ENCODE results near the gene TCERG1L.

The TCERG1L gene

GRCh38 chr10:131196176-131196885 is 115.2 kb downstream of the TCERG1L start:
- Histone ChIP-seq H3K9me3 (ENCODE audit: insufficient read depth, low read length) (no peaks in the 10 kb centered on the region), H3K9ac (ENCODE audit: low read length) (no peak overlapping the region), H3K27ac (ENCODE audit: low read depth, low read length) (no peak overlapping the region), H4K20me1 (ENCODE audit: low read depth, low read length) (no peaks in the 10 kb centered on the region), H3F3A (ENCODE audit: insufficient read depth) (no peaks in the 10 kb centered on the region), H2AFZ (ENCODE audit: low read depth, low read length, severe bottlenecking) (no peak overlapping the region), H3K9me2 (replicated peaks; ENCODE audit: insufficient read depth, low read length) (no peaks in the 10 kb centered on the region), H3K27me3 (ENCODE audit: low read length) (no peaks in the 10 kb centered on the region), H3K79me2 (ENCODE audit: insufficient read depth, low read length) (no peaks in the 10 kb centered on the region), H3K4me3 (ENCODE audit: insufficient read depth, low read length, poor library complexity, severe bottlenecking) (no peak overlapping the region), H3K36me3 (ENCODE audit: low read length) (no peaks in the 10 kb centered on the region), H3K4me2 (ENCODE audit: low read depth, low read length, poor library complexity, severe bottlenecking) (no peak overlapping the region)
- no peak for TF ChIP-seq EZH2phosphoT487 (conservative IDR thresholded peaks at IDR 0.05; ENCODE audit: low read length)
- TF ChIP-seq, protein P1, sequence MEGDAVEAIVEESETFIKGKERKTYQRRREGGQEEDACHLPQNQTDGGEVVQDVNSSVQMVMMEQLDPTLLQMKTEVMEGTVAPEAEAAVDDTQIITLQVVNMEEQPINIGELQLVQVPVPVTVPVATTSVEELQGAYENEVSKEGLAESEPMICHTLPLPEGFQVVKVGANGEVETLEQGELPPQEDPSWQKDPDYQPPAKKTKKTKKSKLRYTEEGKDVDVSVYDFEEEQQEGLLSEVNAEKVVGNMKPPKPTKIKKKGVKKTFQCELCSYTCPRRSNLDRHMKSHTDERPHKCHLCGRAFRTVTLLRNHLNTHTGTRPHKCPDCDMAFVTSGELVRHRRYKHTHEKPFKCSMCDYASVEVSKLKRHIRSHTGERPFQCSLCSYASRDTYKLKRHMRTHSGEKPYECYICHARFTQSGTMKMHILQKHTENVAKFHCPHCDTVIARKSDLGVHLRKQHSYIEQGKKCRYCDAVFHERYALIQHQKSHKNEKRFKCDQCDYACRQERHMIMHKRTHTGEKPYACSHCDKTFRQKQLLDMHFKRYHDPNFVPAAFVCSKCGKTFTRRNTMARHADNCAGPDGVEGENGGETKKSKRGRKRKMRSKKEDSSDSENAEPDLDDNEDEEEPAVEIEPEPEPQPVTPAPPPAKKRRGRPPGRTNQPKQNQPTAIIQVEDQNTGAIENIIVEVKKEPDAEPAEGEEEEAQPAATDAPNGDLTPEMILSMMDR (IDR thresholded peaks at IDR 0.05; ENCODE audit: insufficient read depth, low read length, poor library complexity, severe bottlenecking) = no peak

- H3K36me3 ChIP-seq (ENCODE audit: low read length) = no peaks in the 10 kb centered on the region
- no peaks in the 10 kb centered on the region for H3F3A ChIP-seq (ENCODE audit: insufficient read depth)
- H3K9ac ChIP-seq (ENCODE audit: low read length) = no peak overlapping the region
- H3K4me2 ChIP-seq (ENCODE audit: low read depth, low read length, poor library complexity, severe bottlenecking) = no peak overlapping the region
- H3K4me3 ChIP-seq (ENCODE audit: insufficient read depth, low read length, poor library complexity, severe bottlenecking) = no peak overlapping the region
- no peaks in the 10 kb centered on the region for H3K27me3 ChIP-seq (ENCODE audit: low read length)
- H3K9me2 ChIP-seq (replicated peaks; ENCODE audit: insufficient read depth, low read length) = no peaks in the 10 kb centered on the region
- no peak overlapping the region for H2AFZ ChIP-seq (ENCODE audit: low read depth, low read length, severe bottlenecking)
- H3K79me2 ChIP-seq (ENCODE audit: insufficient read depth, low read length) = no peaks in the 10 kb centered on the region
- H3K9me3 ChIP-seq (ENCODE audit: insufficient read depth, low read length) = no peaks in the 10 kb centered on the region
- H3K27ac ChIP-seq (ENCODE audit: low read depth, low read length) = no peak overlapping the region
- no peaks in the 10 kb centered on the region for H4K20me1 ChIP-seq (ENCODE audit: low read depth, low read length)
- no peak for TF ChIP-seq EZH2phosphoT487 (conservative IDR thresholded peaks at IDR 0.05; ENCODE audit: low read length)
- TF ChIP-seq, protein P1 (IDR thresholded peaks at IDR 0.05; ENCODE audit: insufficient read depth, low read length, poor library complexity, severe bottlenecking) = no peak
Observed at GRCh38 chr10:131195558-131196159, 115.9 kb downstream of the TCERG1L start.

- Histone ChIP-seq H3K79me2 (ENCODE audit: insufficient read depth, low read length) (no peaks in the 10 kb centered on the region), H3K9me3 (ENCODE audit: insufficient read depth, low read length) (no peaks in the 10 kb centered on the region), H3K4me2 (ENCODE audit: low read depth, low read length, poor library complexity, severe bottlenecking) (no peak overlapping the region), H4K20me1 (ENCODE audit: low read depth, low read length) (no peaks in the 10 kb centered on the region), H3K9me2 (replicated peaks; ENCODE audit: insufficient read depth, low read length) (no peaks in the 10 kb centered on the region), H3F3A (ENCODE audit: insufficient read depth) (no peaks in the 10 kb centered on the region), H3K27ac (ENCODE audit: low read depth, low read length) (no peak overlapping the region), H3K27me3 (ENCODE audit: low read length) (no peaks in the 10 kb centered on the region), H3K36me3 (ENCODE audit: low read length) (no peaks in the 10 kb centered on the region), H2AFZ (ENCODE audit: low read depth, low read length, severe bottlenecking) (no peak overlapping the region), H3K9ac (ENCODE audit: low read length) (no peak overlapping the region), H3K4me3 (ENCODE audit: insufficient read depth, low read length, poor library complexity, severe bottlenecking) (no peak overlapping the region)
- TF ChIP-seq, protein P1 (IDR thresholded peaks at IDR 0.05; ENCODE audit: insufficient read depth, low read length, poor library complexity, severe bottlenecking) = no peak
- no peak for TF ChIP-seq EZH2phosphoT487 (conservative IDR thresholded peaks at IDR 0.05; ENCODE audit: low read length)
Observed at GRCh38 chr10:131195116-131195515, 116.4 kb downstream of the TCERG1L start.

All from SU-DHL-6 (cell line).